ENCODE data around the gene FAM72B. TPM values are rescaled to one million over a fixed set of nuclear protein-coding genes. Genes with fewer than 3 reads are reported as not detected.
"Not testable (repeated sequence)": the region's sequence is repeated elsewhere in the genome, so short reads cannot be mapped to it uniquely, and the experiment has no call there.

Gene FAM72B
- total RNA-seq, 2 experiments from 2014 or later, result 24.6 to 26.9 TPM

GRCh38 chr1:121207328-121207727 is 23.2 kb upstream of the FAM72B start:
- H3K4me3 Mint-ChIP-seq, DNase-seq, H3K27me3 Mint-ChIP-seq, H3K4me1 Mint-ChIP-seq, H3K36me3 Mint-ChIP-seq, H3K9me3 Mint-ChIP-seq, H3K27ac Mint-ChIP-seq: not testable (repeated sequence)

GRCh38 chr1:121205786-121206711 is 21.9 kb upstream of the FAM72B start:
- not testable (repeated sequence) for H3K27me3 Mint-ChIP-seq, H3K9me3 Mint-ChIP-seq, H3K4me1 Mint-ChIP-seq, H3K4me3 Mint-ChIP-seq, DNase-seq, H3K27ac Mint-ChIP-seq, H3K36me3 Mint-ChIP-seq

GRCh38 chr1:121202986-121203385 is 18.8 kb upstream of the FAM72B start:
- H3K27ac Mint-ChIP-seq, H3K4me1 Mint-ChIP-seq, H3K9me3 Mint-ChIP-seq, H3K4me3 Mint-ChIP-seq, H3K36me3 Mint-ChIP-seq, DNase-seq, H3K27me3 Mint-ChIP-seq: not testable (repeated sequence)

GRCh38 chr1:121200985-121201981 is 17.1 kb upstream of the FAM72B start:
- not testable (repeated sequence) for H3K27ac Mint-ChIP-seq, DNase-seq, H3K9me3 Mint-ChIP-seq, H3K4me3 Mint-ChIP-seq, H3K27me3 Mint-ChIP-seq, H3K4me1 Mint-ChIP-seq, H3K36me3 Mint-ChIP-seq

GRCh38 chr1:121200232-121200631 is 16.1 kb upstream of the FAM72B start:
- H3K27me3 Mint-ChIP-seq, H3K4me1 Mint-ChIP-seq, H3K4me3 Mint-ChIP-seq, H3K27ac Mint-ChIP-seq, DNase-seq, H3K9me3 Mint-ChIP-seq, H3K36me3 Mint-ChIP-seq: not testable (repeated sequence)

- not testable (repeated sequence) for H3K27ac Mint-ChIP-seq, H3K36me3 Mint-ChIP-seq, H3K27me3 Mint-ChIP-seq, H3K9me3 Mint-ChIP-seq, H3K4me3 Mint-ChIP-seq, H3K4me1 Mint-ChIP-seq, DNase-seq
Measured at GRCh38 chr1:121199763-121200162, 15.6 kb upstream of the FAM72B start.

GRCh38 chr1:121197095-121197882 is 13.1 kb upstream of the FAM72B start:
- not testable (repeated sequence) for H3K9me3 Mint-ChIP-seq, H3K27me3 Mint-ChIP-seq

GRCh38 chr1:121192512-121192911 is 8.4 kb upstream of the FAM72B start:
- not testable (repeated sequence) for H3K36me3 Mint-ChIP-seq, H3K27ac Mint-ChIP-seq, DNase-seq, H3K27me3 Mint-ChIP-seq, H3K9me3 Mint-ChIP-seq, H3K4me3 Mint-ChIP-seq, H3K4me1 Mint-ChIP-seq

More at GRCh38 chr1:121197095-121197882, 13.1 kb upstream of the FAM72B start:
- H3K4me3 Mint-ChIP-seq, H3K27ac Mint-ChIP-seq, H3K36me3 Mint-ChIP-seq, DNase-seq, H3K4me1 Mint-ChIP-seq: not testable (repeated sequence)

- H3K36me3 Mint-ChIP-seq, DNase-seq, H3K9me3 Mint-ChIP-seq, H3K4me1 Mint-ChIP-seq, H3K27me3 Mint-ChIP-seq, H3K4me3 Mint-ChIP-seq, H3K27ac Mint-ChIP-seq: not testable (repeated sequence)
Measured at GRCh38 chr1:121187914-121188313, 3.8 kb upstream of the FAM72B start.

GRCh38 chr1:121186191-121186590 is 2.1 kb upstream of the FAM72B start:
- not testable (repeated sequence) for H3K4me3 Mint-ChIP-seq, H3K27ac Mint-ChIP-seq, H3K36me3 Mint-ChIP-seq

GRCh38 chr1:121185140-121185708 is 1.1 kb upstream of the FAM72B start:
- DNase-seq, H3K27me3 Mint-ChIP-seq, H3K36me3 Mint-ChIP-seq, H3K4me1 Mint-ChIP-seq, H3K9me3 Mint-ChIP-seq: not testable (repeated sequence)
- Mint-ChIP-seq H3K27ac (peak overlapping the region; percentile 88), H3K4me3 (peak overlapping the region; percentile 86)

More at GRCh38 chr1:121186191-121186590, 2.1 kb upstream of the FAM72B start:
- DNase-seq, H3K27me3 Mint-ChIP-seq, H3K9me3 Mint-ChIP-seq, H3K4me1 Mint-ChIP-seq: not testable (repeated sequence)

GRCh38 chr1:121183867-121184266 is 273 bp downstream of the FAM72B start:
- H3K36me3 Mint-ChIP-seq, H3K27me3 Mint-ChIP-seq, H3K4me1 Mint-ChIP-seq, H3K27ac Mint-ChIP-seq, H3K9me3 Mint-ChIP-seq: not testable (repeated sequence)
- peak overlapping the region; percentile 65 for H3K4me3 Mint-ChIP-seq
- DNase-seq, result peak; percentile 3

GRCh38 chr1:121178197-121178596 is 5.9 kb downstream of the FAM72B start:
- H3K36me3 Mint-ChIP-seq, result not testable (repeated sequence)

GRCh38 chr1:121176649-121177048 is 7.5 kb downstream of the FAM72B start:
- not testable (repeated sequence) for H3K27ac Mint-ChIP-seq, H3K4me1 Mint-ChIP-seq, H3K4me3 Mint-ChIP-seq, H3K36me3 Mint-ChIP-seq, DNase-seq, H3K9me3 Mint-ChIP-seq, H3K27me3 Mint-ChIP-seq

More at GRCh38 chr1:121178197-121178596, 5.9 kb downstream of the FAM72B start:
- DNase-seq, H3K4me1 Mint-ChIP-seq, H3K9me3 Mint-ChIP-seq, H3K4me3 Mint-ChIP-seq, H3K27me3 Mint-ChIP-seq, H3K27ac Mint-ChIP-seq: not testable (repeated sequence)
